Right lobe of liver (tissue), 6 donors: ENCODE measurements around the gene PIK3CD. TPM values are rescaled to one million over a fixed set of nuclear protein-coding genes. Genes with fewer than 3 reads are reported as not detected.

Experiments used
- ATAC-seq, 4 donors: fragments of 200-7000 bp; cut with Tn5 transposase; one replicate each; pipeline ENCODE4 v1.9.1; 2020; ENCODE audit warnings: mild to moderate bottlenecking in 4 of 4, moderate library complexity in 4 of 4
- DNase-seq, 3 donors: peaks; one replicate each; pipeline ENCODE4 v3.0.0-alpha.2; 2020
- H3K27ac ChIP-seq, 3 donors: fragments of 200-600 bp; one replicate each; pipeline ENCODE4 v1.8.0; 2022
- H3K27me3 ChIP-seq, 2 donors: fragments of 200-600 bp; one replicate each; pipeline ENCODE4 v1.8.0; 2022
- H3K36me3 ChIP-seq, 4 donors: fragments of 200-600 bp; sonication (generic) in 1 of 4; one replicate each; pipeline versions ENCODE4 v1.5.1 to v1.8.0; 2017 to 2022; ENCODE audit warnings: control low read depth in 1 of 4
- H3K4me1 ChIP-seq, 4 donors: fragments of 200-600 bp; sonication (generic) in 1 of 4; one replicate each; pipeline versions ENCODE4 v1.5.1 to v1.8.0; 2017 to 2022; ENCODE audit warnings: control low read depth in 1 of 4
- H3K4me3 ChIP-seq, 3 donors: fragments of 200-600 bp; one replicate each; pipeline ENCODE4 v1.8.0; 2022
- H3K9me3 ChIP-seq, 4 donors: fragments of 200-600 bp; sonication (generic) in 1 of 4; one replicate each; pipeline versions ENCODE4 v1.5.1 to v1.8.0; 2017 to 2022; ENCODE audit warnings: control low read depth in 1 of 4
- CTCF ChIP-seq, 4 donors: fragments of 200-600 bp in 3 of 4; fragments of 450-650 bp in 1 of 4; IDR thresholded peaks; one replicate each; pipeline versions ENCODE4 v1.5.1 to v1.8.0; 2016 to 2022; ENCODE audit warnings: antibody characterized with exemption in 4 of 4, mild to moderate bottlenecking in 2 of 4
- POLR2A ChIP-seq: fragments of 450-650 bp; IDR thresholded peaks from one replicate; pipeline ENCODE4 v1.6.1; 2017; ENCODE audit warnings: antibody characterized with exemption, mild to moderate bottlenecking
- WGBS: methylation state at CpG from one replicate; pipeline ENCODE4 v1.1.6; 2018; ENCODE audit warnings: low coverage, low lambda C conversion rate; ENCODE audit not compliant: insufficient coverage; ENCODE audit errors: missing lambda C conversion rate; 5-methylcytosine and 5-hydroxymethylcytosine counted together
- intact Hi-C, 2 donors: fragments of 100-400 bp; cut with DNase I; formaldehyde crosslinking; loops; one replicate each; pipeline versions ENCODE4 v1.11.2 to v1.14.1; 2022
- total RNA-seq, 6 experiments: library from RNA; depleted of rRNA in 2 of 6; stranded (reverse); fragments of >200 nt in 2 of 6; fragmentation: NEBNext Ultra II Directional in 3 of 6; extraction: Animal tissue kit (Norgen Biotek cat#: 25700) in 3 of 6; gene quantifications; one replicate each; pipeline versions ENCODE4 v1.1.0 to v1.2.4, GENCODE V29; 2016 to 2023
- donor health status: DM: no; HTN: yes; CAD: no.
- donor health status: DM: no; HTN: no; CAD: no.
- donor health status: DM: no; HTN: no; CAD: no.
- donor health status: DM: no; HTN: yes; CAD: no.
- donor health status: DM: no; HTN: yes; CAD: no.

The PIK3CD gene
- total RNA-seq, 6 experiments from 2014 or later: 1.4 to 5.8 (median 2.6) TPM

DNA sequence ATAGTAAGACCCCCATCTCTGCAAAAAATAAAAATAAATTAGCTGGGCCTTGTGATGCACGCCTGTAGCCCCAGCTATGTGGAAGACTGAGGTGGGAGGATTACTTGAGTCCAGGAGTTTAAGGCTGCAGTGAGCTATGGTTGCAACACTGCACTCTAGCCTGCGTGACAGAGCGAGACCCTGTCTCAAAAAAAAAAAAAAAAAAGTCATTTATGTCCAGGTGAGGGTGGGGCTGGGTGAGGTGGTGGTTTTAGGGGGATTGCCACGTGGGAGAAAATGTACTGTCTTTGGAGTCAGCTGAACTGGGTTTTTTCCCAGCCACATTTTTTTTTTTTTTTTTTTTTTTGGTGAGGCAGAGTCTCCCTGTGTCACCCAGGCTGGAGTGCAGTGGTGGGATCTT lies 6.7 kb downstream of the PIK3CD start:
- Histone ChIP-seq H3K36me3 (no peaks in the 10 kb centered on the region), H3K4me3 (no peak overlapping the region), H3K27me3 (no peaks in the 10 kb centered on the region), H3K27ac (no peak overlapping the region), H3K9me3 (no peaks in the 10 kb centered on the region), H3K4me1 (peaks cover 0 to 3% (median 0%) of the 10 kb centered on the region in 4 donors)
- intact Hi-C loops: no loop called here
- TF ChIP-seq POLR2A: no peak
- TF ChIP-seq CTCF (IDR thresholded peaks at IDR 0.05): no peak
- 69% methylated on average over 3 of the region's 4 CpGs for WGBS
- DNase-seq (no peak), ATAC-seq (no peak)

- H3K4me3 ChIP-seq: no peak overlapping the region
- ATAC-seq (no peak), DNase-seq (no peak)
- intact Hi-C loops: no loop called here
- no peaks in the 10 kb centered on the region for H3K36me3 ChIP-seq
- H3K27ac ChIP-seq: no peak overlapping the region
- 45% methylated on average over 5 of the region's 5 CpGs for WGBS
- H3K9me3 ChIP-seq: no peaks in the 10 kb centered on the region
- TF ChIP-seq POLR2A (no peak), CTCF (IDR thresholded peaks at IDR 0.05) (no peak)
- H3K27me3 ChIP-seq: no peaks in the 10 kb centered on the region
- peaks cover 0 to 3% (median 0%) of the 10 kb centered on the region in 4 donors for H3K4me1 ChIP-seq
Observed at GRCh38 chr1:9659328-9659727, 7.8 kb downstream of the PIK3CD start.

GRCh38 chr1:9663257-9663656 lies 11.7 kb downstream of the PIK3CD start:
- H3K27me3 ChIP-seq: no peaks in the 10 kb centered on the region
- H3K36me3 ChIP-seq: no peaks in the 10 kb centered on the region
- H3K27ac ChIP-seq: no peak overlapping the region
- DNase-seq: no peak
- ATAC-seq: no peak
- 92% methylated on average over 4 of the region's 6 CpGs for whole genome bisulfite sequencing
- intact Hi-C loops: no loop called here
- TF ChIP-seq POLR2A (no peak), CTCF (IDR thresholded peaks at IDR 0.05) (no peak)
- H3K4me3 ChIP-seq: no peak overlapping the region
- peaks cover 0 to 3% (median 0%) of the 10 kb centered on the region in 4 donors for H3K4me1 ChIP-seq
- H3K9me3 ChIP-seq: no peaks in the 10 kb centered on the region

- Histone ChIP-seq H3K36me3 (no peaks in the 10 kb centered on the region), H3K4me3 (no peak overlapping the region), H3K4me1 (peaks cover 0 to 3% (median 0%) of the 10 kb centered on the region in 4 donors), H3K27me3 (no peaks in the 10 kb centered on the region), H3K27ac (no peak overlapping the region), H3K9me3 (no peaks in the 10 kb centered on the region)
- no peak for DNase-seq
- WGBS: 81% methylated on average over 5 of the region's 9 CpGs
- no peak for ATAC-seq
- intact Hi-C loops: no loop called here
- no peak for TF ChIP-seq POLR2A
- TF ChIP-seq CTCF (IDR thresholded peaks at IDR 0.05): no peak
Observed at GRCh38 chr1:9665193-9665592, 13.7 kb downstream of the PIK3CD start.

DNA sequence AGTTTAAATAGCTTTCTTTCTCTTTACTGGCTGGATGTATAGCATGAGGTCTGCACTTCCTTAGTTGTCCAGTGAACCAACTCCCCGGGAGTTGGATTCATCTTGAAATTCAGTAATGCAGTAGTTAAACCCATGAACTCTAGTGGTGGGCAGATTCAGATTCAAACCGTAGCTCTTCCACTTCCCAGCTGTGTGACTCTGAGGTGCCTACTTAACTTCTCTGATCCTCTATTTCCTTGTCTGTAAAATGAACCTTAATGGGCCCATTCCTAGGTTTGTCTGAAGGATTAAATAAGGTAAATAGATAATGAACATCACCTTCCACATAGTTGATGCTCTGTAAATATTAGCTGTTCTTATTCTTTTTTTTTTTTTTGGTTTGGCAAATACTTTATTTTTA lies 16.5 kb downstream of the PIK3CD start:
- Histone ChIP-seq H3K27me3 (no peaks in the 10 kb centered on the region), H3K36me3 (no peaks in the 10 kb centered on the region), H3K9me3 (no peaks in the 10 kb centered on the region), H3K27ac (no peak overlapping the region), H3K4me3 (no peak overlapping the region), H3K4me1 (no peaks in the 10 kb centered on the region)
- intact Hi-C loops: no loop called here
- no peak for DNase-seq
- ATAC-seq: no peak
- TF ChIP-seq POLR2A (no peak), CTCF (IDR thresholded peaks at IDR 0.05) (no peak)
- 80% methylated on average over 1 of the region's 2 CpGs for WGBS
